ENCODE data around the gene PID1. TPM values are rescaled to one million over a fixed set of nuclear protein-coding genes. Genes with fewer than 3 reads are reported as not detected.

Gene PID1
- polyA plus RNA-seq, 1 donor: 12.4 TPM

DNA sequence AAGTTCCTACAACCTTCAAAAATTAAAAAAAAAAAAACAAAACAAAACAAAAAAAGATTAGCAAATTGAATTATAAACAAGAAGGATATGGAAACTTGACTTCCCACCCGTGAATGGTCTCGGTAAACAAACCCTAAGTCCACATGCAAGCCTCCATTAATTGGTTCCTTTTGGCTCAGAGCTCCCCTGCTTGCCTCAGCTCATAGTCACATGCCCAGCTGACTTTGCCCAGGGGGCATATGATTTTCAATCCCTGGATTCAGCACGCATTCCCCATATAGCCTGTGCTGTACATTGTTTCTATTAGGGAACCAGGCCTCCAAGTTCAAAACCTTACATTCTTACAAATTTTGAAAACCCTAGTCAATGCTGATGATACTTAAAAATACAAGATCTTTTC lies 95.0 kb downstream of the PID1 start:
- peaks cover 2% of the 10 kb centered on the region for H3K9me3 ChIP-seq (ENCODE audit: control insufficient read depth, low read depth, low read length)
- no CpG with 5 or more reads among the region's 3 CpGs for WGBS (ENCODE audit: insufficient coverage, low lambda C conversion rate)
- DNase-seq: no peak
- no peaks in the 10 kb centered on the region for H3K4me1 ChIP-seq (ENCODE audit: control insufficient read depth, insufficient read depth, low read length)
- H3K27me3 ChIP-seq (ENCODE audit: control insufficient read depth, insufficient read depth, low read length): no peaks in the 10 kb centered on the region
- H3K36me3 ChIP-seq (ENCODE audit: control insufficient read depth, insufficient read depth, low read length): no peaks in the 10 kb centered on the region
- no peak overlapping the region for H3K4me3 ChIP-seq (ENCODE audit: low read length)
- H3K27ac ChIP-seq (ENCODE audit: low read length): no peak overlapping the region

DNA sequence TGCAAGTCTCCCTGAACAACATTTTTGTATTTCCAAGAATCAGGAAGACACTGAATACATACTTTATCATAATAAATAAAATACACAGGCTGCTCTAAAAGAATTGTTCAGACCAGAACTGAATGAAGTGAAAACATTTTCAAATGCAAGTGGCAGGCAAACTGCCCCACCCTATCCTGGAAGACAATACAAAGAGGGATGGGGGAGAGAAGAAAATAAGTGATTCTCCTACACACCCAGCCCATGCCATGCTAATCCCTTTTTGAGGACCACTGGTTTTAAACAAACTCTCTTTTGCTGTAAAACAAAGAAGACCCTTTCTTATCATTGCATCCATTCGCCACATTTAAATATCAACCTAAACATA lies 95.6 kb downstream of the PID1 start:
- no peaks in the 10 kb centered on the region for H3K27me3 ChIP-seq (ENCODE audit: control insufficient read depth, insufficient read depth, low read length)
- no peaks in the 10 kb centered on the region for H3K36me3 ChIP-seq (ENCODE audit: control insufficient read depth, insufficient read depth, low read length)
- no peak overlapping the region for H3K4me3 ChIP-seq (ENCODE audit: low read length)
- no peak overlapping the region for H3K27ac ChIP-seq (ENCODE audit: low read length)
- no peaks in the 10 kb centered on the region for H3K4me1 ChIP-seq (ENCODE audit: control insufficient read depth, insufficient read depth, low read length)
- DNase-seq: no peak
- H3K9me3 ChIP-seq (ENCODE audit: control insufficient read depth, low read depth, low read length): peaks cover 2% of the 10 kb centered on the region
- 100% methylated on average over 1 of the region's 1 CpG for WGBS (ENCODE audit: insufficient coverage, low lambda C conversion rate)

DNA sequence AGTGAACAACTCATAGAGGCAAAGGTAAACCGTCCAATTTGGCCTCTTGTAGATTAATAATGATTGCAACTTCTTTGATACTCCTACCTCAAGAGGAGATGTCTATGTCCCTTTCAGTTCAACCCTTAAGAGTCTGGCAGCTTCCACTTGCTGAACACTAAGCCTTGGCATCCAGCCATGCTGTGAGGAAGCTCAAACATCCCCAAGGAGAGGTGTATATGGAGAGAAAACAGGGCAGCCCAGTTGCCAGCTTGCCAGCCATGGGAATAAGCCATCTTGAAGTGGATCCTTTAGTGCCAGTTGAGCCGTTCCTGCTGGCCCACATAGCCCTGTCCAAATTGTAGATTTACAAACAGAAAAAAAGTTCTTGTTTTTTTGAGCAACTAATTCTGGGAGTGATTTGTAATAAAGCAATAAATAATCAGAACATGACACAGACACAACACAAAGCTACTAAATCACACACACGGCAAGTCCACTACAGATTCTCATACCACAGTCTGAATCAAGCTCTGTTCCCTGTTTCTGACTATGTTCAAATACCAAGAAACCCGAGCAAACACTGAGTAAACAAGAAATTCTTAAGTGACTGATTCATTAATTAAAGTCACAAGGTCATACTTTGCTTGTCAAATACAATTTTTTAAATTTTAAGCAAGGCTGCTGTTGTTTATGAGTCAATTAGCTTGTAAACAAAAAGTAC lies 96.1 kb downstream of the PID1 start:
- no peaks in the 10 kb centered on the region for H3K36me3 ChIP-seq (ENCODE audit: control insufficient read depth, insufficient read depth, low read length)
- peaks cover 2% of the 10 kb centered on the region for H3K9me3 ChIP-seq (ENCODE audit: control insufficient read depth, low read depth, low read length)
- no peak overlapping the region for H3K4me3 ChIP-seq (ENCODE audit: low read length)
- no peaks in the 10 kb centered on the region for H3K27me3 ChIP-seq (ENCODE audit: control insufficient read depth, insufficient read depth, low read length)
- H3K4me1 ChIP-seq (ENCODE audit: control insufficient read depth, insufficient read depth, low read length): peaks cover 2% of the 10 kb centered on the region
- WGBS (ENCODE audit: insufficient coverage, low lambda C conversion rate): 60% methylated on average over 2 of the region's 4 CpGs
- DNase-seq: no peak
- no peak overlapping the region for H3K27ac ChIP-seq (ENCODE audit: low read length)

DNA sequence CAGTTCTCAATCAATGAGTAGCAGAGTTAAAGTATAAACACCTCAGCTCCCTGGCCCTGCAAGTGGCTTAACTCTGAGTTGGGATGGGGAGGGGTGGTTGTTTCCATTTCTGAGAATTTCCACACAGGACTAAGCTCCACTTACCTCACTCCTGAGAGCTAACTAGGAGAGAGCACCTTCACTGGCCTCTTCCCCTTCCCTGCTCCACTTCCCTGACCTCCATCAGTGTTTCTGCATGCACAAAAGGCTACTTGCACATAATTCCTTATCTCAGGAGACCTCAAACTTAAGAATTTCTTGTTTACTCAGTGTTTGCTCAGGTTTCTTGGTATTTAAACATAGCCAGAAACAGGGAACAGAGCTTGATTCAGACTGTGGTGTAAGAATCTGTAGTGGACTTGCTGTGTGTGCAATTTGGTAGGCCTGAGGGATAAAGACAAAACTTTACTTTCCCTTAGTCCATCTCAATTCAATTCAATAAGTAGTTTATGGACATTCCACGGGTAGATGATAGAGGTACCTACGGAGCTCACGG lies 97.2 kb downstream of the PID1 start:
- H3K27ac ChIP-seq (ENCODE audit: low read length): no peak overlapping the region
- WGBS (ENCODE audit: insufficient coverage, low lambda C conversion rate): 0% methylated on average over 1 of the region's 3 CpGs
- H3K36me3 ChIP-seq (ENCODE audit: control insufficient read depth, insufficient read depth, low read length): no peaks in the 10 kb centered on the region
- peaks cover 2% of the 10 kb centered on the region for H3K9me3 ChIP-seq (ENCODE audit: control insufficient read depth, low read depth, low read length)
- no peak overlapping the region for H3K4me3 ChIP-seq (ENCODE audit: low read length)
- H3K4me1 ChIP-seq (ENCODE audit: control insufficient read depth, insufficient read depth, low read length): peaks cover 7% of the 10 kb centered on the region
- DNase-seq: no peak
- no peaks in the 10 kb centered on the region for H3K27me3 ChIP-seq (ENCODE audit: control insufficient read depth, insufficient read depth, low read length)

DNA sequence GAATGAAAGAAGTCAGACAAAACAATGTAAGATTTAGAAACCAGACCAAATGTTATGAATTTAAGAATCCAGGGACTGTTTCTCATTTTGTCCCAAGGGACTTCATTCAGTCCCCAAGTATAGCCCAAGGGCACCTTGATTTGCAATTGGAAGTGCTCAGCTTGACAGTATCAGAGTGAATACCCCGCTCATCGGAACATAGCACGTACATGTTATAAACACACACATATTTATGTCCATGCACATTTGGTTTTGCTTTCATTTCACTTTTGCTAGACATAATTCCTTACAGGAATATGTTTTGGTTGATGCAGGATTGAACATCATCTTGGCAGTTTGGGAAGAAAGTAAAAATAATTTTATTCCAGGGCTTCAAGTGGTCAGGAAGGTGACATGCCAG lies 100.2 kb downstream of the PID1 start:
- H3K4me1 ChIP-seq (ENCODE audit: control insufficient read depth, insufficient read depth, low read length): peaks cover 7% of the 10 kb centered on the region
- WGBS (ENCODE audit: insufficient coverage, low lambda C conversion rate): no CpG with 5 or more reads among the region's 3 CpGs
- no peaks in the 10 kb centered on the region for H3K27me3 ChIP-seq (ENCODE audit: control insufficient read depth, insufficient read depth, low read length)
- H3K27ac ChIP-seq (ENCODE audit: low read length): no peak overlapping the region
- H3K9me3 ChIP-seq (ENCODE audit: control insufficient read depth, low read depth, low read length): peaks cover 2% of the 10 kb centered on the region
- no peak overlapping the region for H3K4me3 ChIP-seq (ENCODE audit: low read length)
- DNase-seq: peak in 1 of 2 donors; percentile 38
- no peaks in the 10 kb centered on the region for H3K36me3 ChIP-seq (ENCODE audit: control insufficient read depth, insufficient read depth, low read length)

DNA sequence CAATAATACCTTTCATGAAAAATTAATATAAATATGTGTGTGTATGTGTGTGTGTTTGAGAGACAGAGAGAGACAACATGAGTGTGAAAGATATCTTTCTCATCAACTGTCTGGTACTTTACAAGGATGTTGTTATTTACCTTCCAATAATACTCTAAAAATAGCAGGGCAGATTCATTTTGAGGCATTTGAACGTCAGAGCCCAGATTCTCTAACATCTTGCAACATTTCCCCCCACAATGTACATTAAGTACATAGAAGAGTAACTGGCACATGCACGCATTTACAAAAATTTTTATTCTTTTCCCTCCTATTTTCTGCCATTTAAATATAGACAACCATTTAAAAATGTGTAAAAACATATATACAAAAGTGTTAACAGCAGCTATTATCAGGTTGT lies 100.9 kb downstream of the PID1 start:
- Histone ChIP-seq H3K27ac (ENCODE audit: low read length) (no peak overlapping the region), H3K4me1 (ENCODE audit: control insufficient read depth, insufficient read depth, low read length) (peaks cover 10% of the 10 kb centered on the region), H3K27me3 (ENCODE audit: control insufficient read depth, insufficient read depth, low read length) (no peaks in the 10 kb centered on the region), H3K36me3 (ENCODE audit: control insufficient read depth, insufficient read depth, low read length) (no peaks in the 10 kb centered on the region), H3K4me3 (ENCODE audit: low read length) (no peak overlapping the region), H3K9me3 (ENCODE audit: control insufficient read depth, low read depth, low read length) (peaks cover 2% of the 10 kb centered on the region)
- no peak for DNase-seq
- 100% methylated on average over 1 of the region's 2 CpGs for WGBS (ENCODE audit: insufficient coverage, low lambda C conversion rate)

DNA sequence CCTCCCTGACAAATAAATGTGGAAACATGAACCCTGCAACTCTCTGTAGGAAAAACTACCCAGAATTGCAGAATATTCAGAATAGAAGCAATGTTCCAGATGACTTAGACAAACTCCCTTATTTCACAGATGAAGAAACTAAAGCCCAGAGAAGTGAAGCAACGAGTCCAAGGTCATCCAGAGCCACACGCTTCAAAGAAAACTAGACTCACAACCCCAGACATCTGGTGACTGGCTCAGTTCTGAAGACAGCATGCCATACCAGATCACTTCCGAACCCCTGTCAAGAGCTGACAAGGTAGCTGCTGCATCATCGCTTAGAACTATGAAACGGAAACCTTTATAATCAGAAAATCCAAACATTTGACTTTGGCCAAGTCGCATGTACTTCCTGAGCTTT lies 101.3 kb downstream of the PID1 start:
- no peak overlapping the region for H3K4me3 ChIP-seq (ENCODE audit: low read length)
- H3K36me3 ChIP-seq (ENCODE audit: control insufficient read depth, insufficient read depth, low read length): no peaks in the 10 kb centered on the region
- H3K9me3 ChIP-seq (ENCODE audit: control insufficient read depth, low read depth, low read length): peaks cover 2% of the 10 kb centered on the region
- H3K27me3 ChIP-seq (ENCODE audit: control insufficient read depth, insufficient read depth, low read length): no peaks in the 10 kb centered on the region
- whole genome bisulfite sequencing (ENCODE audit: insufficient coverage, low lambda C conversion rate): no CpG with 5 or more reads among the region's 6 CpGs
- no peak overlapping the region for H3K27ac ChIP-seq (ENCODE audit: low read length)
- H3K4me1 ChIP-seq (ENCODE audit: control insufficient read depth, insufficient read depth, low read length): peaks cover 14% of the 10 kb centered on the region
- peak; percentile 26 to 46 for DNase-seq

DNA sequence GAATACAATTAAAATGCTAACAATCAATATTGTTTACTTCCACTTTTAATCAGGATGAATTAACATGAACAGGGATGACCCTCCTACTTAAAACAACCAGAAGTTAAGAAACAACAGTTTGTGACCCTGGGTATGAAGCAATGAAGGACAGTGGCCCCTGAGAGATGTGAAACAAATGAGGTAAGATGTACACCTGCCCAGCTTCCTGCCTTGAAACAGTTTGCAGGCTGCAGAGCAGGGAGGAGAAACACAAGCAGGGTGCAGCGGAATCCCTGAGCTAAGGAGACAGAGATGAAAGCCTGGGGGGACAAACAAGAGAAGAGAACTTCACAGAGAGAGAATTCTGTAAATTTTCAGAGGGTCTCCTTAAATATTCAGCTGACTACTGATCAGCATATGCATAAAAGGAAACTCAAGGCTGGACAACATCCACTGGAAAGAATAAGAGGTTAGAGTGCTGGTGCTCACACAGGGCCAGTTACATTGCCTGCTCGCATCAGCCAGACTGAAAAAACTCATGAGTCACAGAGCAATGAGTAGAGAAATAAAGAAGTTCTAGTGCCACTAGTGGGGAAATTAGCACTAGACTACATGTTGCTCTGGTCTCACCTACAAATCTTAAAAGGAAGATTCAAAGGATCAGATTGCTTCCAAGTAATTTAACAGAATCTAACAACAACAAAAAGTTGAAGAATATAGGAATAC lies 106.4 kb downstream of the PID1 start:
- peak overlapping the region; percentile 54 for H3K27ac ChIP-seq (ENCODE audit: low read length)
- DNase-seq: peak; percentile 19 to 42
- no CpG with 5 or more reads among the region's 2 CpGs for WGBS (ENCODE audit: insufficient coverage, low lambda C conversion rate)
- H3K4me1 ChIP-seq (ENCODE audit: control insufficient read depth, insufficient read depth, low read length): peaks cover 47% of the 10 kb centered on the region
- no peaks in the 10 kb centered on the region for H3K36me3 ChIP-seq (ENCODE audit: control insufficient read depth, insufficient read depth, low read length)
- H3K4me3 ChIP-seq (ENCODE audit: low read length): no peak overlapping the region
- H3K27me3 ChIP-seq (ENCODE audit: control insufficient read depth, insufficient read depth, low read length): no peaks in the 10 kb centered on the region
- H3K9me3 ChIP-seq (ENCODE audit: control insufficient read depth, low read depth, low read length): no peaks in the 10 kb centered on the region

DNA sequence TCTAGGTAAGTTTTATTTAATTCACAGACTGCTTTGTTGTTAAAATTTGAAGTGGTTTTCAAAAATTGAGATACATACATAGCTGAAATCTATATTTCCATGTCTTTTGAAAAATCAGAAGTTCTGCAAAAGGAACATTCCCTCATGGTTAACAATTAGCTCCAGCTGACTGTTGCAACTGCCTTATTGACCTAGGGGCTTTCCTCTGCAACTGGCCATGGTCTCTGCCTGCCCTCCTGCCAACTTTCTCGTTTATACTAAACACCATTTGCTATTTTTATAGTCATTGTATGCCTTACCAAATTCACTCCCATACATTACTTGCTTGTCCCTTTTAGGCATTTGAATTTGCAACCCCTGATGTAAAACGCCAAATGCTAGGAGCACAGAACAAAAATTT lies 107.2 kb downstream of the PID1 start:
- Histone ChIP-seq H3K9me3 (ENCODE audit: control insufficient read depth, low read depth, low read length) (peaks cover 3% of the 10 kb centered on the region), H3K4me1 (ENCODE audit: control insufficient read depth, insufficient read depth, low read length) (peaks cover 46% of the 10 kb centered on the region), H3K36me3 (ENCODE audit: control insufficient read depth, insufficient read depth, low read length) (no peaks in the 10 kb centered on the region), H3K4me3 (ENCODE audit: low read length) (no peak overlapping the region), H3K27ac (ENCODE audit: low read length) (peak overlapping the region; percentile 54), H3K27me3 (ENCODE audit: control insufficient read depth, insufficient read depth, low read length) (no peaks in the 10 kb centered on the region)
- DNase-seq: peak in 1 of 2 donors; percentile 26
- WGBS (ENCODE audit: insufficient coverage, low lambda C conversion rate): 60% methylated on average over 2 of the region's 2 CpGs

DNA sequence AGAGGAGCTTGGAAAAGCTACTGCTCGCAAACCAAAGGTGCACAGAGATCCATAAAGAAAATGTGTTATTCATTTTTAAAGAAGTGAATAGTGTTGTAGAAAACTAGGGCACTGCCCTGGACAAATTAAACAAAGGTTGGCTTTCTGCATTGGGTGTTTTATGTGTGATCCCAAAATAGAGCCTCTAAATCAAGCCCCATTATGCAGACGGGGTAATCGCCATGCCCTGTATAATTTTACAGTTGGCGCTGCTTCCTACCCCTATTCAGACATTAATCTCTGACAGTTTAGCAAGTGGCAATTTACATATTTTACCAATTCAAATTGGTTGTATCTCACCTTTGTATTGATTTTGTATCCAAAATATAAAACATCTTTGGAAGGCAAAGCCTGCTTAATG lies 109.1 kb downstream of the PID1 start:
- no peak overlapping the region for H3K27ac ChIP-seq (ENCODE audit: low read length)

More for the DNA sequence above, 109.1 kb downstream of the PID1 start:
- DNase-seq: no peak
- H3K4me3 ChIP-seq (ENCODE audit: low read length): no peak overlapping the region
- H3K36me3 ChIP-seq (ENCODE audit: control insufficient read depth, insufficient read depth, low read length): no peaks in the 10 kb centered on the region
- no peaks in the 10 kb centered on the region for H3K27me3 ChIP-seq (ENCODE audit: control insufficient read depth, insufficient read depth, low read length)
- peaks cover 46% of the 10 kb centered on the region for H3K4me1 ChIP-seq (ENCODE audit: control insufficient read depth, insufficient read depth, low read length)
- H3K9me3 ChIP-seq (ENCODE audit: control insufficient read depth, low read depth, low read length): peaks cover 3% of the 10 kb centered on the region
- WGBS (ENCODE audit: insufficient coverage, low lambda C conversion rate): no CpG with 5 or more reads among the region's 4 CpGs
